RWPE2 (cell line): Measurements from ENCODE around the gene OR7G3.

Experiments used
- ATAC-seq: fragments of 200-7000 bp; cut with Tn5 transposase; 3 replicates; pipeline ENCODE4 v1.9.1; 2021; ENCODE audit warnings: low read depth
- DNase-seq: peaks from one replicate; pipeline ENCODE4 v3.0.0-alpha.2; 2020; ENCODE audit warnings: low spot score
- H3K27ac ChIP-seq: fragments of 450-650 bp; 2 replicates; pipeline ENCODE4 v1.5.1; 2017; ENCODE audit warnings: mild to moderate bottlenecking; ENCODE audit not compliant: poor library complexity, severe bottlenecking
- H3K27me3 ChIP-seq: fragments of 250-450 bp; sonication (Bioruptor Pico); 2 replicates; pipeline ENCODE4 v1.5.1; 2021; ENCODE audit warnings: mild to moderate bottlenecking, moderate library complexity; ENCODE audit not compliant: insufficient read depth, poor library complexity, severe bottlenecking
- H3K36me3 ChIP-seq: fragments of 250-450 bp; sonication (Bioruptor Pico); 2 replicates; pipeline ENCODE4 v1.5.1; 2020; ENCODE audit warnings: low read depth, mild to moderate bottlenecking, moderate library complexity
- H3K4me1 ChIP-seq: fragments of 250-450 bp; sonication (Bioruptor Pico); 2 replicates; pipeline ENCODE4 v1.5.1; 2021; ENCODE audit warnings: mild to moderate bottlenecking, moderate library complexity; ENCODE audit not compliant: insufficient read depth, poor library complexity, severe bottlenecking
- H3K4me3 ChIP-seq: fragments of 250-450 bp; sonication (Bioruptor Pico); 2 replicates; pipeline ENCODE4 v1.5.1; 2021; ENCODE audit warnings: mild to moderate bottlenecking, moderate library complexity; ENCODE audit not compliant: severe bottlenecking
- H3K9me3 ChIP-seq: fragments of 250-450 bp; sonication (Bioruptor Pico); 2 replicates; pipeline ENCODE4 v1.5.1; 2021; ENCODE audit warnings: mild to moderate bottlenecking, moderate library complexity; ENCODE audit not compliant: severe bottlenecking
- TF ChIP-seq, protein P1 (sequence below): fragments of 450-650 bp; IDR thresholded peaks from one replicate; pipeline ENCODE4 v1.5.1; 2017; ENCODE audit warnings: mild to moderate bottlenecking, moderate library complexity; ENCODE audit not compliant: poor library complexity, severe bottlenecking

The OR7G3 gene

GRCh38 chr19:9150650-9151049 is 23.9 kb upstream of the OR7G3 start:
- Histone ChIP-seq H3K36me3 (peaks cover 70% of the 10 kb centered on the region), H3K4me1 (no peaks in the 10 kb centered on the region), H3K9me3 (peaks cover 23% of the 10 kb centered on the region), H3K4me3 (no peak overlapping the region), H3K27me3 (no peaks in the 10 kb centered on the region), H3K27ac (no peak overlapping the region)
- DNase-seq, result no peak
- TF ChIP-seq, protein P1, sequence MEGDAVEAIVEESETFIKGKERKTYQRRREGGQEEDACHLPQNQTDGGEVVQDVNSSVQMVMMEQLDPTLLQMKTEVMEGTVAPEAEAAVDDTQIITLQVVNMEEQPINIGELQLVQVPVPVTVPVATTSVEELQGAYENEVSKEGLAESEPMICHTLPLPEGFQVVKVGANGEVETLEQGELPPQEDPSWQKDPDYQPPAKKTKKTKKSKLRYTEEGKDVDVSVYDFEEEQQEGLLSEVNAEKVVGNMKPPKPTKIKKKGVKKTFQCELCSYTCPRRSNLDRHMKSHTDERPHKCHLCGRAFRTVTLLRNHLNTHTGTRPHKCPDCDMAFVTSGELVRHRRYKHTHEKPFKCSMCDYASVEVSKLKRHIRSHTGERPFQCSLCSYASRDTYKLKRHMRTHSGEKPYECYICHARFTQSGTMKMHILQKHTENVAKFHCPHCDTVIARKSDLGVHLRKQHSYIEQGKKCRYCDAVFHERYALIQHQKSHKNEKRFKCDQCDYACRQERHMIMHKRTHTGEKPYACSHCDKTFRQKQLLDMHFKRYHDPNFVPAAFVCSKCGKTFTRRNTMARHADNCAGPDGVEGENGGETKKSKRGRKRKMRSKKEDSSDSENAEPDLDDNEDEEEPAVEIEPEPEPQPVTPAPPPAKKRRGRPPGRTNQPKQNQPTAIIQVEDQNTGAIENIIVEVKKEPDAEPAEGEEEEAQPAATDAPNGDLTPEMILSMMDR, result no peak
- ATAC-seq, result no peak

DNA sequence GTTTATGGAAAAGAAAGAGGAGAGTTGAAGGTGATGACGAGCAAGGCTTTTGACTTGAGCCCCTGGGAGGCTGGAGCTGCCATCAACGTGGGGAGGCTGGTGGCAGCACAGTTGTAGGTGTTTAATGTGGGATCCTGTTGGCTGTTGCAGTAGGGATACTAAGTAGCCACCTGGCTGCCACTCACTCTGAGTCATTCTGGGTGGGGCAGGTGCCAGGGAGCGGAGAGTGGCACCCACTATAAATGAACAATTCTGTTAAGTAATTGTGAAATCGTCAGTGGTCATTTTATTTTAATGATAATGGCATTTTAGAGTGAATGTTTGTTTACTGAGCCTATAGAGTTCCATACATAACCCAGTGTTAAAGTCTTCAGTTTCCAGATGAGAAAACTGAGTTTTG is 23.2 kb upstream of the OR7G3 start:
- Histone ChIP-seq H3K27me3 (no peaks in the 10 kb centered on the region), H3K27ac (no peak overlapping the region), H3K4me3 (no peak overlapping the region), H3K4me1 (no peaks in the 10 kb centered on the region), H3K9me3 (peaks cover 23% of the 10 kb centered on the region), H3K36me3 (peaks cover 70% of the 10 kb centered on the region)
- ATAC-seq, result peak; percentile 51; the same call in 1 of the 3 replicates
- TF ChIP-seq, protein P1, result no peak
- no peak for DNase-seq

- Histone ChIP-seq H3K4me3 (no peak overlapping the region), H3K4me1 (no peaks in the 10 kb centered on the region), H3K27me3 (no peaks in the 10 kb centered on the region), H3K9me3 (peaks cover 32% of the 10 kb centered on the region), H3K36me3 (peaks cover 69% of the 10 kb centered on the region), H3K27ac (no peak overlapping the region)
- TF ChIP-seq, protein P1, result no peak
- no peak for ATAC-seq
- no peak for DNase-seq
Measured at GRCh38 chr19:9148697-9149096, 21.9 kb upstream of the OR7G3 start.

DNA sequence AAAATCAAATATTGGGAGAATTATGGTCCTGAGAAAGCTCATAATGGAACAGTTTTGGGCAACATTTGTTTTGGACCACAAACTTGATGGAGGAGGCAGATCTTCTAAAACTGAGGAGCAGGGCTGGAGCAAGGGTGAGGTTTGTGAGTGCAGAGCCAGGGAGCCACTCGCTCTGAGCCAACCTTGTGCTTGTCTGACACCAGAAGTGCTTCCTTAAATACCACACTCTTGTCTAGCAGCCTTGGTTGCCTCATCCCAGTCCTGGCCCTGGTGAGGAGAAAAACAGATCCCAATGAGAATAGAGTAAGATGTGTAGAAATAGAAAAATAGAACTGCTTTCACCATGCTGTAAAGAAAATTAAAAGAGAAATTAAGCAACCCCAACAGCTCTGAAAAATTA is 20.1 kb upstream of the OR7G3 start:
- ATAC-seq, result no peak
- H3K36me3 ChIP-seq, result peaks cover 70% of the 10 kb centered on the region
- H3K4me3 ChIP-seq, result no peak overlapping the region
- H3K4me1 ChIP-seq, result no peaks in the 10 kb centered on the region
- DNase-seq, result no peak
- H3K9me3 ChIP-seq, result peaks cover 16% of the 10 kb centered on the region
- no peaks in the 10 kb centered on the region for H3K27me3 ChIP-seq
- H3K27ac ChIP-seq, result no peak overlapping the region
- TF ChIP-seq, protein P1, result no peak

GRCh38 chr19:9144920-9145319 is 18.2 kb upstream of the OR7G3 start:
- Histone ChIP-seq H3K4me3 (no peak overlapping the region), H3K27me3 (no peaks in the 10 kb centered on the region), H3K4me1 (no peaks in the 10 kb centered on the region), H3K27ac (no peak overlapping the region), H3K9me3 (peaks cover 19% of the 10 kb centered on the region), H3K36me3 (peaks cover 69% of the 10 kb centered on the region)
- no peak for DNase-seq
- ATAC-seq, result no peak
- TF ChIP-seq, protein P1, result no peak
